ENCODE results near the gene CLDN9. TPM values are rescaled to one million over a fixed set of nuclear protein-coding genes. Genes with fewer than 3 reads are reported as not detected.
A peak's percentile ranks its signal among the peaks of the same experiment; 100 is the strongest.

The CLDN9 gene
- total and polyA plus RNA-seq, 9 of the 15 experiments (the other 6 are each of a cell fraction or from before 2014, with no cell fraction given) = 0.12 to 0.44 (median 0.22) TPM; not detected in 4

GRCh38 chr16:3004781-3005284 is 7.9 kb upstream of the CLDN9 start (continued):
- TF ChIP-seq MGA (IDR thresholded peaks at IDR 0.05) = peak; percentile 71
- TF ChIP-seq SP1 (CRISPR knock-in tag; IDR thresholded peaks at IDR 0.05) = peak; percentile 32; the same call in 1 of the 2 replicates
- TF ChIP-seq, protein P1, sequence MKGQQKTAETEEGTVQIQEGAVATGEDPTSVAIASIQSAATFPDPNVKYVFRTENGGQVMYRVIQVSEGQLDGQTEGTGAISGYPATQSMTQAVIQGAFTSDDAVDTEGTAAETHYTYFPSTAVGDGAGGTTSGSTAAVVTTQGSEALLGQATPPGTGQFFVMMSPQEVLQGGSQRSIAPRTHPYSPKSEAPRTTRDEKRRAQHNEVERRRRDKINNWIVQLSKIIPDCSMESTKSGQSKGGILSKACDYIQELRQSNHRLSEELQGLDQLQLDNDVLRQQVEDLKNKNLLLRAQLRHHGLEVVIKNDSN (CRISPR knock-in tag; IDR thresholded peaks at IDR 0.05) = peak; percentile 60
- TF ChIP-seq ARID1B (IDR thresholded peaks at IDR 0.05) = peak; percentile 31; the same call in 1 of the 2 replicates
- TF ChIP-seq, protein P2, sequence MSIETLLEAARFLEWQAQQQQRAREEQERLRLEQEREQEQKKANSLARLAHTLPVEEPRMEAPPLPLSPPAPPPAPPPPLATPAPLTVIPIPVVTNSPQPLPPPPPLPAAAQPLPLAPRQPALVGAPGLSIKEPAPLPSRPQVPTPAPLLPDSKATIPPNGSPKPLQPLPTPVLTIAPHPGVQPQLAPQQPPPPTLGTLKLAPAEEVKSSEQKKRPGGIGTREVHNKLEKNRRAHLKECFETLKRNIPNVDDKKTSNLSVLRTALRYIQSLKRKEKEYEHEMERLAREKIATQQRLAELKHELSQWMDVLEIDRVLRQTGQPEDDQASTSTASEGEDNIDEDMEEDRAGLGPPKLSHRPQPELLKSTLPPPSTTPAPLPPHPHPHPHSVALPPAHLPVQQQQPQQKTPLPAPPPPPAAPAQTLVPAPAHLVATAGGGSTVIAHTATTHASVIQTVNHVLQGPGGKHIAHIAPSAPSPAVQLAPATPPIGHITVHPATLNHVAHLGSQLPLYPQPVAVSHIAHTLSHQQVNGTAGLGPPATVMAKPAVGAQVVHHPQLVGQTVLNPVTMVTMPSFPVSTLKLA (conservative IDR thresholded peaks at IDR 0.05) = peak; percentile 94 to 95
- TF ChIP-seq, protein P3, sequence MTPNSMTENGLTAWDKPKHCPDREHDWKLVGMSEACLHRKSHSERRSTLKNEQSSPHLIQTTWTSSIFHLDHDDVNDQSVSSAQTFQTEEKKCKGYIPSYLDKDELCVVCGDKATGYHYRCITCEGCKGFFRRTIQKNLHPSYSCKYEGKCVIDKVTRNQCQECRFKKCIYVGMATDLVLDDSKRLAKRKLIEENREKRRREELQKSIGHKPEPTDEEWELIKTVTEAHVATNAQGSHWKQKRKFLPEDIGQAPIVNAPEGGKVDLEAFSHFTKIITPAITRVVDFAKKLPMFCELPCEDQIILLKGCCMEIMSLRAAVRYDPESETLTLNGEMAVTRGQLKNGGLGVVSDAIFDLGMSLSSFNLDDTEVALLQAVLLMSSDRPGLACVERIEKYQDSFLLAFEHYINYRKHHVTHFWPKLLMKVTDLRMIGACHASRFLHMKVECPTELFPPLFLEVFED (CRISPR knock-in tag; conservative IDR thresholded peaks at IDR 0.05) = no peak
- TF ChIP-seq ZNF232 (CRISPR knock-in tag; IDR thresholded peaks at IDR 0.05) = no peak
- 0 out of 4 replicates have a peak, but pooled peaks of 1 of the 2 experiments have one; percentile 3 for TF ChIP-seq RCOR1 (IDR thresholded peaks at IDR 0.05; ENCODE audit: borderline replicate concordance in 1 of 2, low read depth in 2 of 2, low read length in 2 of 2)
